Activated naive CD4-positive, alpha-beta T cell treated with anti-CD3 and anti-CD28 coated beads, Interleukin-2, amount 50 U/mL, for 16 hours (primary cell): ENCODE measurements around the gene IRF2BP1.

ENCODE experiments used
- DNase-seq: peaks from one replicate; pipeline ENCODE4 v3.0.0-alpha.2; 2020

Gene IRF2BP1

GRCh38 chr19:45885556-45886426 is at the start of gene IRF2BP1:
Gene IRF2BP1, minus strand, starts transcription at chr19:45886141. Its CDS starts 367 bp downstream, at chr19:45885774.
- DNase-seq, result peak; percentile 90

- DNase-seq, result no peak
These were observed 49.3 kb upstream of the IRF2BP1 start for GRCh38 chr19:45935267-45935666.

GRCh38 chr19:45934551-45935230 is 48.8 kb upstream of the IRF2BP1 start:
- DNase-seq, result no peak

- DNase-seq, result no peak
These were observed 47.8 kb upstream of the IRF2BP1 start for GRCh38 chr19:45933759-45934158.

GRCh38 chr19:45931055-45931454 is 45.1 kb upstream of the IRF2BP1 start:
- no peak for DNase-seq

GRCh38 chr19:45929247-45929646 is 43.3 kb upstream of the IRF2BP1 start:
- DNase-seq, result no peak

- DNase-seq, result peak; percentile 86
These were observed 41.8 kb upstream of the IRF2BP1 start for GRCh38 chr19:45927565-45928261.

GRCh38 chr19:45924891-45925447 is 39.0 kb upstream of the IRF2BP1 start:
- no peak for DNase-seq

GRCh38 chr19:45922281-45922680 is 36.3 kb upstream of the IRF2BP1 start:
- DNase-seq, result no peak

GRCh38 chr19:45920458-45920857 is 34.5 kb upstream of the IRF2BP1 start:
- no peak for DNase-seq

GRCh38 chr19:45919678-45920077 is 33.7 kb upstream of the IRF2BP1 start:
- no peak for DNase-seq

- no peak for DNase-seq
These were observed 32.8 kb upstream of the IRF2BP1 start for GRCh38 chr19:45918721-45919120.

GRCh38 chr19:45917421-45918091 is 31.6 kb upstream of the IRF2BP1 start:
- no peak for DNase-seq

GRCh38 chr19:45913874-45914830 is 28.2 kb upstream of the IRF2BP1 start, which contains the start of gene NANOS2:
Gene NANOS2, minus strand, starts transcription at chr19:45914778. Its CDS starts 85 bp downstream, at chr19:45914693.
- no peak for DNase-seq

GRCh38 chr19:45911291-45911690 is 25.4 kb upstream of the IRF2BP1 start:
- DNase-seq, result no peak

GRCh38 chr19:45908956-45909355 is 23.0 kb upstream of the IRF2BP1 start:
- DNase-seq, result no peak

GRCh38 chr19:45906221-45906620 is 20.3 kb upstream of the IRF2BP1 start:
- no peak for DNase-seq

GRCh38 chr19:45905011-45905410 is 19.1 kb upstream of the IRF2BP1 start:
- DNase-seq, result no peak

GRCh38 chr19:45902651-45903625 is 17.0 kb upstream of the IRF2BP1 start:
- peak; percentile 99 for DNase-seq
